ENCODE data around the gene NR3C2. TPM values are rescaled to one million over a fixed set of nuclear protein-coding genes. Genes with fewer than 3 reads are reported as not detected.

NR3C2 gene
- total and polyA plus RNA-seq, 4 donors, result 2.8 to 43.9 (median 11.5) TPM

GRCh38 chr4:148072789-148073188, 369.4 kb downstream of the NR3C2 start:
- no peak for ATAC-seq (ENCODE audit: insufficient read depth, low FRiP score)
- Histone ChIP-seq H3K27me3 (ENCODE audit: control insufficient read depth in 3 of 3, insufficient read depth in 3 of 3, low read length in 2 of 3) (no peaks in the 10 kb centered on the region), H3K36me3 (ENCODE audit: control insufficient read depth in 4 of 4, insufficient read depth in 4 of 4, low read length in 4 of 4) (peaks cover 10 to 29% (median 22%) of the 10 kb centered on the region in 4 donors), H3K27ac (ENCODE audit: low read depth in 1 of 2, low read length in 1 of 2) (no peak overlapping the region), H3K9ac (ENCODE audit: insufficient read depth in 1 of 2, low read length in 2 of 2) (no peak overlapping the region), H3K4me3 (no peak overlapping the region), H3K4me1 (ENCODE audit: control insufficient read depth in 5 of 5, insufficient read depth in 5 of 5, low read length in 5 of 5) (peaks cover 3 to 17% (median 8%) of the 10 kb centered on the region in 5 donors), H3K9me3 (ENCODE audit: control insufficient read depth in 4 of 4, insufficient read depth in 3 of 4, low read length in 3 of 4) (peaks cover 0 to 12% (median 6%) of the 10 kb centered on the region in 4 donors)
- no peak for TF ChIP-seq CTCF (IDR thresholded peaks at IDR 0.05; ENCODE audit: control extremely low read depth, extremely low read depth)
- 96% methylated on average over 9 of the region's 9 CpGs for whole genome bisulfite sequencing, 2 donors
- peak in 1 of 3 donors; percentile 7 for DNase-seq

- peaks cover 10 to 24% (median 20%) of the 10 kb centered on the region in 4 donors for H3K36me3 ChIP-seq (ENCODE audit: control insufficient read depth in 4 of 4, insufficient read depth in 4 of 4, low read length in 4 of 4)
- no peak overlapping the region for H3K9ac ChIP-seq (ENCODE audit: insufficient read depth in 1 of 2, low read length in 2 of 2)
- no peak overlapping the region for H3K27ac ChIP-seq (ENCODE audit: low read depth in 1 of 2, low read length in 1 of 2)
- DNase-seq (no peak), ATAC-seq (ENCODE audit: insufficient read depth, low FRiP score) (no peak)
- H3K4me3 ChIP-seq, result no peak overlapping the region
- TF ChIP-seq CTCF (IDR thresholded peaks at IDR 0.05; ENCODE audit: control extremely low read depth, extremely low read depth), result no peak
- no peaks in the 10 kb centered on the region for H3K27me3 ChIP-seq (ENCODE audit: control insufficient read depth in 3 of 3, insufficient read depth in 3 of 3, low read length in 2 of 3)
- 87 to 91% methylated on average over 4 of the region's 4 CpGs for WGBS, 2 donors
- H3K4me1 ChIP-seq (ENCODE audit: control insufficient read depth in 5 of 5, insufficient read depth in 5 of 5, low read length in 5 of 5), result peaks cover 2 to 12% (median 8%) of the 10 kb centered on the region in 5 donors
- peaks cover 0 to 10% (median 5%) of the 10 kb centered on the region in 4 donors for H3K9me3 ChIP-seq (ENCODE audit: control insufficient read depth in 4 of 4, insufficient read depth in 3 of 4, low read length in 3 of 4)
Observed at GRCh38 chr4:148071009-148071408, 371.2 kb downstream of the NR3C2 start.

GRCh38 chr4:148069895-148070178, 372.4 kb downstream of the NR3C2 start:
- Histone ChIP-seq H3K4me1 (ENCODE audit: control insufficient read depth in 5 of 5, insufficient read depth in 5 of 5, low read length in 5 of 5) (peaks cover 2 to 12% (median 8%) of the 10 kb centered on the region in 5 donors), H3K36me3 (ENCODE audit: control insufficient read depth in 4 of 4, insufficient read depth in 4 of 4, low read length in 4 of 4) (peaks cover 3 to 19% (median 10%) of the 10 kb centered on the region in 4 donors), H3K9ac (ENCODE audit: insufficient read depth in 1 of 2, low read length in 2 of 2) (no peak overlapping the region), H3K9me3 (ENCODE audit: control insufficient read depth in 4 of 4, insufficient read depth in 3 of 4, low read length in 3 of 4) (peaks cover 0 to 5% (median under 1%) of the 10 kb centered on the region in 4 donors), H3K27ac (ENCODE audit: low read depth in 1 of 2, low read length in 1 of 2) (no peak overlapping the region), H3K27me3 (ENCODE audit: control insufficient read depth in 3 of 3, insufficient read depth in 3 of 3, low read length in 2 of 3) (no peaks in the 10 kb centered on the region), H3K4me3 (no peak overlapping the region)
- peak; percentile 48 to 70 (median 67) for DNase-seq
- no peak for TF ChIP-seq CTCF (IDR thresholded peaks at IDR 0.05; ENCODE audit: control extremely low read depth, extremely low read depth)
- WGBS, 2 donors, result 68 to 76% methylated on average over 3 of the region's 3 CpGs
- no peak for ATAC-seq (ENCODE audit: insufficient read depth, low FRiP score)

Data from lung (tissue), 12 donors.